NCI-H1417 (cell line): ENCODE data around the gene BHLHA15.

Source experiments
- DNase-seq, 3 experiments: peaks; one replicate each; lab custom pipeline; 2025; lab: John Stamatoyannopoulos, UW

BHLHA15 gene

GRCh38 chr7:98244871-98245270 is 33.6 kb downstream of the BHLHA15 start:
- DNase-seq = no peak

GRCh38 chr7:98248156-98248555 is 36.9 kb downstream of the BHLHA15 start:
- DNase-seq = no peak

- DNase-seq = no peak
Observed at GRCh38 chr7:98249106-98249505, 37.9 kb downstream of the BHLHA15 start.

DNA sequence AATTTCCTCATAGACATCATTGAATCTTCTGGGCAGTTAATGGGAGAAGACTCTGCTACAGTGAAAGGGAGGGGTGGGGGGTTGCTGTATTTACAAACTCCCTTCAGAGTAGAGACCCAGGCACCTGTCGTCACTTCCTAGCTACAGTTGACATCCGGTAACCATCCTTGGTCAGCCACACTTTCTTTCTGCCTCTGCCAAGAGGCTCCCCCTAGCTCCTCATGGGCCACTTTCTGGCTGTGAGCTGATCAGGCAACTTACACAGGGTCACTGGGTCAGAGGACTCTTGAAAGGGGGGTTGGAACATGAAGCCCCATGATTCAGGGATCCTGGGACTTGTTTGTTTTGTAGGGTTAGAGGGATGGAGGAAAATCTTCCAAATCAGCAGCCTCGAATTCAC is 39.5 kb downstream of the BHLHA15 start:
- DNase-seq = peak in 2 of 3 experiments; percentile 40 to 50

- peak in 1 of 3 experiments; percentile 45 for DNase-seq
Observed at GRCh38 chr7:98251231-98251600, 40.0 kb downstream of the BHLHA15 start.

DNA sequence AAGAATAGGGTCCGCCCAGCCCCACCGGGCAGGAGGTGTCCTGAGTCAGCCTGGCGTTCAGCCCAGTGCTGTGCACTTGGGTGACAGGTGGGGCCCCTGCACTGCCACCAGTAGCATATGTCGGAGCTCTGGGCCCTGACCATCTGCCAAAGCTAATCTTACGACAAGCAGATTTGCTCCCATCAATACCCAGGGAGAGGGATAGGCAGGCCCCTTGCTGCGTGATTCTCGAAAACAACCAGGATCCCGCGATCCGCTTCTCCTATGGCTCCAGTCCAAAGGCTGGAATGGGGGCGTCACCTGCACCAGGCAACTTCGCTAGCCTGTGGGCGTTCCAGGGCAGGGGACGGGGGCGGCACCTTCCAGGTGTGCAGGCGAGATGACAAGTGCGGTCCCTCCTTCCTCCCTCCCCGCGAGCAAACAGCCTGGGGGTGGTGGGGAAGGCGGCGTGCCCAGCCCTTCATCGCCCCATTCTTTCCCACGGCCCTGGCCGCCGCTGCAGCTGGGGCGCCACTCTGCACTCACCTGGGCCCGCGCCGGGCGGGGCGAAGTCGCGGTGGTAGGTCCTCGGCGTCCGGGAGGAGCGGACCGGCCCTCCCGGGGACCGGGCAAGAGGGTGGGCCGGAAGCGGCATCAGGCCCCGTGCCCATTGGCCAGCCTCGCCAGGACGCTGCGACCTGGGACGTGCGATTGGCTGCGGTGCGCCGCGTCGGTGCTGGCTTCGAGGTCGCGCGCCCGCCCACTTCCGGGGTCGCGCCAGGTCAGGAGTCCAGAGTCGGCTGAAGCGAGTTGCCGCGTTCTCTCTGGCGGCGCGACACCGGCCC is 40.6 kb downstream of the BHLHA15 start, which contains the start of gene TECPR1:
Gene TECPR1 (minus strand): TSS at position 632 of the 824 bp plus-strand sequence. CDS start 6,086 bp downstream, outside the sequence.
- DNase-seq = peak; percentile 92 to 95 (median 93)

GRCh38 chr7:98252425-98253054 is 41.3 kb downstream of the BHLHA15 start:
- no peak for DNase-seq

DNA sequence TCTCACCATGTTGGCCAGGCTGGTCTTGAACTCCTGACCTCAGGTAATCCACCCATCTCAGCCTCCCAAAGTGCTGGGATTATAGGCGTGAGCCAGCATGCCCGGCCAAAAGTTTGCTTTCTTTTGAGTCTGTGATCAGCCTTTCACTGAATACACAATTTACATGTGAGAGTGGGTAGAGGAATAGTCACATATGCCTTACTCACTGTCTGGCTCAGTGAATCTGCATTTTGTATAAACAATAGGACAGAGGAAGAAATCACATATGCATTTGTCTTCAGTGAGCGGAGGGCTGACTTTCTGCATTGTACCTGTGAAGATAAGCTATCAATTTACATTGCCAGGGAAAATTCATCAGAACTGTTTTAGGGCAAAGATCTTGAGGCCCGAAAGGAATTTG is 43.3 kb downstream of the BHLHA15 start:
- DNase-seq = no peak

DNA sequence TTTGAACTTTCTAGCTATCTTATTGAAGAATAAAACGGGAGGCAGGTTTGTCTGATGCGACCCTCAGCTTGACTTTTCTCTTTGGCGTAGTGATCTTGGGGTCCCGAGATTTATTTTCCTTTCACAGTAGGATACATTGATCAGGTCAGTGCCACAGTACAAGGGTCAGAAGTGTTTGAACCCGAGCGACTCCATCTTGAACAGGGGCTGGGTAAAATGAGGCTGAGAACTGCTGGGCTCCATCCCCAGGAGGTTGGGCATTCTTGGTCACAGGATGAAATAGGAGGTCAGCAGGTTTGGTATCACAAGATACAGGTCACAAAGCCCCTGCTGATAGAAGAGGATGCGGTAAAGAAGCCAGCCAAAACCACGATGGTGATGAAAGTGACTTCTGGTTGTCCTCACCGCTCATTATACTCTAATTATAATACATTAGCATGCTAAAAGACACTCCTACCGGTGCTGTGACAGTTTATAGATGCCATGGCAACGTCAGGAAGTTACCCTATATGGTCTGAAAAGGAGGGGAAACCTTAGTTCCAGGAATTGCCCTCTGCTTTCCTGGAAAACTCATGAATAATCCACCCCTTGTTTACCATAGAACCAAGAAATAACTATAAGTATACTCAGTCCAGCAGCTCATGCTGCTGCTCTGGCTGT is 43.8 kb downstream of the BHLHA15 start:
- DNase-seq = no peak

DNA sequence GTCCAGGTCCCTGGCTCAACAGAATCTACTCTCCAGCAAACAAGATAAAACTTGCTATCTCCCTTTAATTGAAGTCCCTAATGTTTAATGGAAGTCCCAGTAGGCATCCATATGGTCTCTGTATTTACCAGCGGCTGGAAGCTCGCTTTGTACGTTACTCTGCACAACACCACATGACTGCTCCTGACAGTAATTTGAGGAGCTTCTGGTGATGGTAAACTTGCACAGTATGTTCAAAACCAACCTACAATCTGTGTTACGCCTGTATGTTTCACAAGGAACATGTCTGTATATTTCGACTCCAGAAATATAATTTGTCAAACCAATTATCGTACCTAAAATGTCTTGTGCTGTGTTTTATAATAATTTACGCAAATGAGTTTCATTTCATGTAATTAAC is 45.2 kb downstream of the BHLHA15 start:
- DNase-seq = no peak

- DNase-seq = no peak
Observed at GRCh38 chr7:98257701-98258100, 46.5 kb downstream of the BHLHA15 start.
